IMR-90 (cell line): ENCODE data around the gene C6. TPM values are rescaled to one million over a fixed set of nuclear protein-coding genes. Genes with fewer than 3 reads are reported as not detected.

ENCODE experiments used
- ATAC-seq: fragments of 200-7000 bp; cut with Tn5 transposase; 2 replicates; pipeline ENCODE4 v1.9.1; 2020; ENCODE audit warnings: low read depth, mild to moderate bottlenecking, moderate library complexity
- BruUV-seq: library from RNA; stranded (reverse); fragments of 400-500 nt; replicated peaks from 2 replicates; lab custom pipeline; 2021; lab: Mats Ljungman, UMichigan
- CTCF ChIA-PET: fragments of 300-600 bp; formaldehyde crosslinking; extraction: SDS; loops from one replicate; lab custom pipeline; 2021; ENCODE audit warnings: antibody characterized with exemption; lab: Yijun Ruan, JAX
- POLR2A ChIA-PET: fragments of 300-600 bp; sonication (Branson Sonifier 250); formaldehyde crosslinking; loops from one replicate; lab custom pipeline; 2022; ENCODE audit warnings: antibody characterized with exemption; ENCODE audit not compliant: unreplicated experiment; lab: Charles Lee
- DNase-seq: peaks from one replicate; pipeline ENCODE4 v3.0.0; 2013
- H2AFZ ChIP-seq: replicated peaks from 2 replicates; pipeline ENCODE3; 2013; ENCODE audit warnings: low read length, mild to moderate bottlenecking; ENCODE audit not compliant: poor library complexity
- H2AK5ac ChIP-seq: 2 replicates; pipeline ENCODE4 v1.6.1; 2013; ENCODE audit warnings: low read depth, low read length, inconsistent platforms
- H2AK9ac ChIP-seq: replicated peaks from 2 replicates; pipeline ENCODE3; 2013; ENCODE audit warnings: mild to moderate bottlenecking, low read depth, low read length, moderate library complexity; ENCODE audit not compliant: poor library complexity
- H2BK120ac ChIP-seq: 2 replicates; pipeline ENCODE4 v1.6.1; 2013; ENCODE audit warnings: low read depth, low read length, inconsistent platforms
- H2BK15ac ChIP-seq: 3 replicates; pipeline ENCODE4 v1.6.1; 2013; ENCODE audit warnings: low read depth, low read length, inconsistent platforms
- H2BK20ac ChIP-seq: 2 replicates; pipeline ENCODE4 v1.6.1; 2013; ENCODE audit warnings: low read depth, mild to moderate bottlenecking, inconsistent platforms, low read length, moderate library complexity
- H2BK5ac ChIP-seq: 2 replicates; pipeline ENCODE4 v1.6.1; 2013; ENCODE audit warnings: mild to moderate bottlenecking, low read depth, low read length, inconsistent platforms; ENCODE audit not compliant: poor library complexity, severe bottlenecking
- H3K14ac ChIP-seq: replicated peaks from 2 replicates; pipeline ENCODE4 v1.6.1; 2013; ENCODE audit warnings: low read depth, low read length, inconsistent platforms
- H3K18ac ChIP-seq: 2 replicates; pipeline ENCODE4 v1.6.1; 2013; ENCODE audit warnings: low read depth, low read length, control low read depth
- H3K23ac ChIP-seq: 2 replicates; pipeline ENCODE4 v1.6.1; 2013; ENCODE audit warnings: low read depth, low read length, inconsistent platforms
- H3K27ac ChIP-seq: 2 replicates; pipeline ENCODE4 v1.5.1; 2013; ENCODE audit warnings: mild to moderate bottlenecking, control low read depth, low read length; ENCODE audit not compliant: insufficient read depth
- H3K27me3 ChIP-seq: 2 replicates; pipeline ENCODE4 v1.6.1; 2013; ENCODE audit warnings: low read length; ENCODE audit not compliant: control insufficient read depth, insufficient read depth
- H3K36me3 ChIP-seq: 2 replicates; pipeline ENCODE4 v1.6.1; 2013; ENCODE audit warnings: low read length, mixed read lengths; ENCODE audit not compliant: control insufficient read depth, insufficient read depth
- H3K4ac ChIP-seq: 2 replicates; pipeline ENCODE4 v1.6.1; 2013; ENCODE audit warnings: low read depth, low read length, inconsistent platforms
- H3K4me1 ChIP-seq: 2 replicates; pipeline ENCODE4 v1.6.1; 2013; ENCODE audit warnings: low read length, mixed read lengths; ENCODE audit not compliant: control insufficient read depth, insufficient read depth
- H3K4me2 ChIP-seq: 2 replicates; pipeline ENCODE4 v1.6.1; 2013; ENCODE audit warnings: low read depth, mild to moderate bottlenecking, control low read depth, low read length, moderate library complexity
- H3K4me3 ChIP-seq: 2 replicates; pipeline ENCODE4 v1.5.1; 2013; ENCODE audit warnings: low read depth, mild to moderate bottlenecking, control low read depth, low read length, moderate library complexity; ENCODE audit not compliant: insufficient read depth
- H3K56ac ChIP-seq: 2 replicates; pipeline ENCODE4 v1.6.1; 2013; ENCODE audit warnings: low read length, inconsistent platforms; ENCODE audit not compliant: insufficient read depth; ENCODE audit errors: extremely low read depth
- H3K79me1 ChIP-seq, 2 experiments: 2 replicates each; pipeline ENCODE4 v1.6.1; 2013; ENCODE audit warnings: low read length in 2 of 2, inconsistent platforms in 1 of 2, low read depth in 1 of 2
- H3K9ac ChIP-seq: 2 replicates; pipeline ENCODE4 v1.6.1; 2013; ENCODE audit warnings: low read depth, low read length, control low read depth
- H3K9me1 ChIP-seq: 2 replicates; pipeline ENCODE4 v1.6.1; 2013; ENCODE audit warnings: low read length, inconsistent platforms; ENCODE audit not compliant: insufficient read depth
- H3K9me3 ChIP-seq: 2 replicates; pipeline ENCODE4 v1.6.1; 2013; ENCODE audit warnings: low read length; ENCODE audit not compliant: control insufficient read depth, insufficient read depth
- H4K20me1 ChIP-seq: 2 replicates; pipeline ENCODE4 v1.6.1; 2013; ENCODE audit warnings: low read length, inconsistent platforms; ENCODE audit not compliant: insufficient read depth
- H4K5ac ChIP-seq: 2 replicates; pipeline ENCODE4 v1.6.1; 2013; ENCODE audit warnings: mild to moderate bottlenecking, low read depth, low read length, control low read depth
- H4K8ac ChIP-seq, 2 experiments: 2 replicates each; pipeline ENCODE4 v1.6.1; 2013; ENCODE audit warnings: low read depth in 2 of 2, low read length in 2 of 2, control low read depth in 1 of 2, inconsistent platforms in 1 of 2
- H4K91ac ChIP-seq: 2 replicates; pipeline ENCODE4 v1.6.1; 2013; ENCODE audit warnings: low read depth, low read length, inconsistent platforms; ENCODE audit not compliant: insufficient read depth
- CEBPB ChIP-seq: IDR thresholded peaks from 2 replicates; pipeline ENCODE4 v1.6.1; 2012; ENCODE audit warnings: low read depth, low read length, improper control_type of control experiment
- CHD1 ChIP-seq: IDR thresholded peaks from 2 replicates; pipeline ENCODE4 v1.6.1; 2012; ENCODE audit warnings: low read depth, low read length, improper control_type of control experiment
- MAFK ChIP-seq: IDR thresholded peaks from 2 replicates; pipeline ENCODE4 v1.6.1; 2012; ENCODE audit warnings: low read depth, low read length, improper control_type of control experiment
- MAZ ChIP-seq: IDR thresholded peaks from 2 replicates; pipeline ENCODE4 v1.6.1; 2012; ENCODE audit warnings: low read depth, mild to moderate bottlenecking, low read length, improper control_type of control experiment, moderate library complexity, borderline replicate concordance
- NFE2L2 ChIP-seq: fragments of 150-350 bp; IDR thresholded peaks from 2 replicates; pipeline ENCODE4 v1.6.1; 2016; ENCODE audit warnings: low read depth, mild to moderate bottlenecking, low read length
- RCOR1 ChIP-seq: IDR thresholded peaks from 2 replicates; pipeline ENCODE4 v1.6.1; 2012; ENCODE audit warnings: mild to moderate bottlenecking, low read length, improper control_type of control experiment; ENCODE audit not compliant: insufficient replicate concordance
- USF2 ChIP-seq: fragments of 150-350 bp; IDR thresholded peaks from 2 replicates; pipeline ENCODE4 v1.6.1; 2017; ENCODE audit warnings: mild to moderate bottlenecking, antibody characterized with exemption, low read length, low read depth
- WGBS, 2 experiments: methylation state at CpG; one replicate each; pipeline versions ENCODE4 v1.1.5 to v1.1.7; 2013; ENCODE audit warnings: missing lambda C conversion rate in 2 of 2; ENCODE audit not compliant: insufficient read length in 1 of 2; ENCODE audit errors: extremely low coverage in 2 of 2; 5-methylcytosine and 5-hydroxymethylcytosine counted together
- dilution Hi-C: fragments of 300-500 bp; cut with HindIII; formaldehyde crosslinking; loops from one replicate; pipeline ENCODE4 v1.14.3; 2018; ENCODE audit warnings: low sequenced_read_pairs; ENCODE audit not compliant: unreplicated experiment
- in situ Hi-C: fragments of 300-500 bp; cut with MboI; formaldehyde crosslinking; loops from 3 replicates; pipeline ENCODE4 v1.14.3; 2019; ENCODE audit warnings: low sequenced_read_pairs, inconsistent platforms, mixed read lengths
- intact Hi-C: fragments of 100-400 bp; cut with micrococcal nuclease; formaldehyde crosslinking; loops from 2 replicates; pipeline ENCODE4 v1.10.0; 2022
- polyA plus RNA-seq, 3 experiments: library from polyadenylated mRNA; depleted of rRNA; stranded (reverse); fragments of >200 nt; gene quantifications; 2 replicates each; pipeline ENCODE4 v1.2.3, GENCODE V29; 2012; ENCODE audit warnings: low replicate concordance in 1 of 3
- total RNA-seq: library from RNA; depleted of rRNA; stranded (reverse); fragments of >200 nt; gene quantifications from 2 replicates; pipeline ENCODE4 v1.2.3, GENCODE V29; 2012

The C6 gene
- total and polyA plus RNA-seq, 2 of the 4 experiments (the other 2 are of a cell fraction), result 0.05 to 0.18 TPM

- Histone ChIP-seq H3K27me3 (no peaks in the 10 kb centered on the region), H3K9me1 (no peaks in the 10 kb centered on the region), H3K4me1 (peaks cover 12% of the 10 kb centered on the region; the same call in 1 of the 2 replicates), H3K9ac (no peak overlapping the region), H3K14ac (peak overlapping the region; percentile 82), H3K23ac (0 out of 2 replicates have a peak overlapping the region, but pooled peaks have one; percentile 33), H2BK15ac (peak overlapping the region; percentile 25; the same call in 1 of the 3 replicates), H2BK20ac (peak overlapping the region; percentile 71), H3K4me2 (no peak overlapping the region), H3K4me3 (no peak overlapping the region), H4K20me1 (no peaks in the 10 kb centered on the region), H4K5ac (peak overlapping the region; percentile 83; the same call in 1 of the 2 replicates), H4K91ac (peak overlapping the region; percentile 80), H3K9me3 (no peaks in the 10 kb centered on the region), H3K18ac (peak overlapping the region; percentile 74; the same call in 1 of the 2 replicates), H3K27ac (no peak overlapping the region), H2BK120ac (peak overlapping the region; percentile 87), H3K56ac (no peak overlapping the region), H2AK5ac (no peak overlapping the region; the same call in 1 of the 2 replicates), H3K79me1 (no peaks in the 10 kb centered on the region), H3K4ac (peak overlapping the region; percentile 81), H3K36me3 (no peaks in the 10 kb centered on the region), H2AK9ac (no peak overlapping the region), H2AFZ (no peak overlapping the region), H2BK5ac (peak overlapping the region; percentile 26), H4K8ac (no peak overlapping the region)
- WGBS, 2 experiments, result no CpG with 5 or more reads among the region's 2 CpGs
- no peak for ATAC-seq
- POLR2A ChIA-PET, result no interaction called here
- intact Hi-C loops, result loop anchor here (10.0 kb wide), 2 partner anchors 86 to 266 kb away; no protein-coding TSS in a partner anchor
- no peak for DNase-seq
- in situ Hi-C loops, result loop anchor here (25.0 kb wide), 1 partner anchor 587 kb away; no protein-coding TSS in a partner anchor
- BruUV-seq, result no TSS peak
- CTCF ChIA-PET, result no interaction called here
- no peak for TF ChIP-seq MAFK
- TF ChIP-seq RCOR1, result no peak
- no peak for TF ChIP-seq MAZ
- TF ChIP-seq USF2, result no peak
- no peak for TF ChIP-seq CEBPB
- no peak for TF ChIP-seq NFE2L2
- TF ChIP-seq CHD1, result no peak
- dilution Hi-C loops, result no loop called here
These were observed 37.1 kb upstream of the C6 start for GRCh38 chr5:41250351-41250987.
